HG03066 (cell line): ENCODE results near the gene SKIDA1.

Experiments
- ATAC-seq: cut with Tn5 transposase; IDR thresholded peaks from one replicate; pipeline ENCODE4 v1.9.1; 2021; ENCODE audit warnings: low read depth; ENCODE audit not compliant: unreplicated experiment

Gene SKIDA1

DNA sequence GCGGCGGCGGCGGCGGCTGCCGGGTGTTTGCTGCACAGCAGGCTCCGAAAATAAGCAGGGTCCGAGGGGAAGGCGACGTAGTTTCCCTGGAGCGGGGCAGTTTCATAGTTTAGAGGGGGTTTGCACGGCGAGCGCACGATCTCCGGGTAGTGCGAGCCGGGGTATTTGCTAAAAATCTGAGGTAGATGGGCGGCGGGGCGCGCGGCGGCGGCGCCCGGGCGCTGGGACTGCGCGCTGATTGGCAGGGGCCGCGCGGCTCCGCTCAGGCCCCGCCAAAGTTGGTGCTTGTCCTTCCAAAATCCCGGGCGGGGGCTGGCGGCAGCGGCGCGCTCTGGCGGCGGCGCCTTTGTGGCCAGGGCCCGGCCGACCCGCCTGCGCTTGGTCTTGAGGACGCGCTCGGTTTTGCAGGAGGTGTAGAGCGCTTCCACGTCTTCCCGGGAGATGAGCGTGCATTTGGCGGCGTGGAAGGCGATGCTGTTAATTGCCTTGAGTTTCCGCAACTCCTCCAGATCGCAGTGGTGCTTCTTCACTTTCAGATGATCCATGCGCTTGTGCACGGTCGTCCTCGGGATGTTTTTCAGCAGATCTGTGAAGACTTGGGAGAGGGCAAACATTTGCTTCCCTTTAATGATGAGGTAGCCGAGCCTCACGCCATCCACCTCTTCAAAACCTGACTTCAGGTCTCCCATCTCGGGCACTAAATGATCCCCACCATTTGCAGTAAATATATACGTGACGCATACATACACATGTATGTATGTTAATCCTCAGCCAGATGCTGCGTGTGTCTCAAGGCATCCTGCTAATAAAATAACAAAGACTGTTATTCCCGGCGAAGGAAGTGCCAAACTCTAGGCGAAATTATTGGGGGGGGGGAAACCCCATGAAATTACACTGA, 8.1 kb downstream of the SKIDA1 start:
- ATAC-seq, result peak; percentile 60

DNA sequence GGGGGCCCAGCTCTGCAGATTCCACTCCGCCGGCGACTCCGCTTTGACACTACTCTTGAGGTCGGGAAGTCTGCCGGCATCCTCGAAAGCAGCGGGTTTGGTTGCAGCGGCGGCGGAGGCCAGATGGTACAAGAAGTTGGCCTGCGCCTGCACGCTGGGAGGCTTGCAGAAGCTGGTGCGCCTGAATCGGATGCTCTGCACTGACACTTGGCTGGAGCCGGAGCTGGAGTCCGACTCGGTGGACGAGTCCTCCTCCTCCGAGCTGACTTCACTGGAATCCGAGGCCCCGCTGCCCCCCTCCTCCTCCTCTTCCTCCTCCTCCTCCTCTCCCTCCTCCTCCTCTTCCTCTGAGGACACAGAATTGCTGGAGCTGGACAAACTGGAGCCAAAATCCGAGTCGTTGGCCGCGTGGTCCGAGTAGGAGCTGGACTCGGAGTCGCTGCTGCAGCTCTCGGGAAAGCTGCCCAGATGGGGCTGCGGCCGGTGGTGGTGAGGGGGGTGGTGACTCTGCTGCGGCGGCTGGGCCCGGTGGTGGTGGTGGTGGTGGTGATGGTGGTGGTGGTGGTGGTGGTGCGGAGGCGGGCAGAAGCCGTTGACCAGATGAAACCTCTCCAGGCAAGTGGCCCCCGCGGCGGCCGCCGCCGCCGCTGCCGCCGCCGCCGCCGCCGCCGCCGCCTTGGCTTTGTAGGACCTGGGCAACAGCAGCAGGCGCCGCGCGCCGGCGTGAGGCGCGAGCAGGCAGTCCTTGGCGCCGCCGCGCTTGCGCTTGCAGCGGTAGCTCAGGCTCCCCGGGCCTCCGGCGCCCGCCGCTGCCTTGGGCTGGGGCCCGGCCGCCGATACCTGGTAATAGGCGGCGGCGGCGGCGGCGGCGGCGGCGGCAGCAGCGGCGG, 9.0 kb downstream of the SKIDA1 start:
- ATAC-seq, result peak; percentile 57

DNA sequence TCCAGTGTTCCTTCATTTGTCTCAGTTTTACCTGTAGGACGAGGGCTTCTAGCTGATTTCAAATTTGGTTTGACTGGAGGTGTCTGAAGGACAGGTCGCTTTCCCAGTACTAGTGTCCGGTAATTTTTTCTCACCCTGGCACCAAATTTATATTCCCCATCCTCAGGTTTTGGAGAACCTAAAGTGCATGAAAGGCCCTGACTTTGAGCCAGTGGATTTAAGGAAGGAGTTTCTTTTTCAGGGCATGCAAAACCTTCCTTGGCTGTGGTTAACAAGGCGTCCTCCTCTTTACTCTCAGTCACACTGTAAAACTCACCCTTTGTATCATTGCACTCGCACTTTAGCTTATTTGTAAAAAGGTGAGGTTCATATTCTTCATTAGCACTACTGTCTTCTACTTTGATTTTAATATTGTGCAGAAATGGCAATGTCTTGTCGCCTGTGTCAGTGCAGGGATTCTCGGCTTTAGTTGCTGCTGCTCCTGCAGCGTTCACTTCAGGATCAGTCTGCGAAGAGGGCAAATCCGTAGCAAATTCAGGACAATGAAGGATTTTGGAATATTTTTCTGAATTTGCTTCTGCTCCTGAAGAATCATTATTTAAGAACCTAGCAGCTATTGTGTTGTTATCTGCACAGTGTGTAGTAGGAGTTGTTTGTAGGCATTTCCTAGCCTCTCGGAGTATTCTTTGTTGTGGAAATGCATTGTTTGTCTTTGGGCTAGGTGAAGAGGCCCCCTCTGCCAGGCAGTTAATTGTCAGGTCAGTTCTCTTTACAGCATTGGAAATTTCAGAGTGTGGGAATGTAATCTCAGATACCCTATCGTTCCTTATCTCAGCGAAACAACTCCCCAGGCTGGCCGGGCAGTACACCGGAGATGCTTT, 9.9 kb downstream of the SKIDA1 start:
- ATAC-seq, result no peak

DNA sequence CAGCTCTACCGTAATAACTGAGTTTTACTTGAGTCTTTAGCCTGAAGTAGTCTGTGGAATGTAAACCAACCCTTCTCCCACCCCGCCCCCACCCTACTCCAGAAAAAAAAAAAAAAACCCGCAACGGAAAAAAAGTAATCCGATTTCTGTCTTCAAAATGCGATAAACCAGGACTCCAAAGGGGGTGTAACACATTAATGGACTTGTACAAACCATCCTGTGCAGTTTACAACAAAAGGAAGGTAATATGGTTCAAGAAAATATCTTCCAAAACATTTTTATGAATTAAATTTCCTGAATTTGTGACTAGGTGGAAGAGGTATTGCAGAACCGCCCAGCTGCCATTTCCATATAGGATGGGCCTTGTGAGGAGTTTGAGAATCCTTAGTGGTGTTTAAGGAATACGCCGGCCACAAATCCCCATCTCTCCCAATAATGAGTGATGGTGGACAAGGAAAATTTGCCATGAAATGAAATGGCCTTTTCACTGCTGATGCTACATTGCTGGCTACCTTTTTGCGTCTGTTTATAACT, 10.6 kb downstream of the SKIDA1 start:
- ATAC-seq, result no peak

DNA sequence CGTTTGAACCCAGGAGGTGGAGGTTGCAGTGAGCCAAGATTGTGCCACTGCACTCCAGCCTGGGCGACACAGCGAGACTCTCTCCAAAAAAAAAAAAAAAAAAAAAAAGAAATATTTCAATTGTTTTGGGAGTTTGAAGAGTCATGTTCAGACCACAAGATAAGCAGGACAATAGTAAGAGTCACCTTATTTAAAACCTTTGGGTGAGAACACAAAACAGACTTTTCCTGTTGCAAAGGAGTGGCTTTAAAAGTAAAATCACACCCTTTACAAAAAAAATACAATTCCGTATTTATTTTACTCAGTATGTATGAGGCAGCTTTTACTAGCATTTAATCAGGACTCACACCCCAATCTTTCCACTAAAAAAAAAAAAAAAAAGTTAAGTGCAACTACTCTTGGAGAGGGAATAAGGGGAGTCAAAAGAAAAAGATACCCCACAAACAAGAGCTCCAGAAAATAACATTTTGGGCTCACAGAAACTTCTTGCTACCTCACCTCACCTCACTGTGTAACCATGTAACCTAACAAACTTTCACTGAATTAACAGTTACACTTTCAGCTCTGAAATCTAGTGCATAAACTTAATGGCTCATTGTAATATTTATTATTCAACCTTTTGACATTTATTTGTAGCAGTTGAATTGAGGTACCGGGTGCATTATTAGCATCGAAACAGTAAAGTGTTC, 11.2 kb downstream of the SKIDA1 start:
- ATAC-seq, result no peak

DNA sequence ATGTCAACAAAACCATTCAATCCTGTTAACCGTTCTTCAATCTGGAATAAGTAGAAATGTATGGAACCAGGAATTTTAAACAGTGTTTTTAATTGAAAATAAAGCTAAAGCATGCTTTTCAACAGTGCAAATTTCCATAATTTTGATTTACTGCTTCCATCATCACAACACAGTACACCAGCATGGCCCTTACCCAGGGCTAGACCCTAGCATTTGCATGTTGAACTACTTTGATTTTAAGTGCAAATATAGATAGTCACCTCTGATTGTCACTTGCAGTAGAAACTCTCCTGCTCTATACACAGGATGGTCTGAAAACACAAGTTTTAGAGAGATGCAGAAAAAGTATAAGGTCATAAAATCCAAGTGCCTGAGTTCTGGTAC, 12.1 kb downstream of the SKIDA1 start:
- ATAC-seq, result no peak

DNA sequence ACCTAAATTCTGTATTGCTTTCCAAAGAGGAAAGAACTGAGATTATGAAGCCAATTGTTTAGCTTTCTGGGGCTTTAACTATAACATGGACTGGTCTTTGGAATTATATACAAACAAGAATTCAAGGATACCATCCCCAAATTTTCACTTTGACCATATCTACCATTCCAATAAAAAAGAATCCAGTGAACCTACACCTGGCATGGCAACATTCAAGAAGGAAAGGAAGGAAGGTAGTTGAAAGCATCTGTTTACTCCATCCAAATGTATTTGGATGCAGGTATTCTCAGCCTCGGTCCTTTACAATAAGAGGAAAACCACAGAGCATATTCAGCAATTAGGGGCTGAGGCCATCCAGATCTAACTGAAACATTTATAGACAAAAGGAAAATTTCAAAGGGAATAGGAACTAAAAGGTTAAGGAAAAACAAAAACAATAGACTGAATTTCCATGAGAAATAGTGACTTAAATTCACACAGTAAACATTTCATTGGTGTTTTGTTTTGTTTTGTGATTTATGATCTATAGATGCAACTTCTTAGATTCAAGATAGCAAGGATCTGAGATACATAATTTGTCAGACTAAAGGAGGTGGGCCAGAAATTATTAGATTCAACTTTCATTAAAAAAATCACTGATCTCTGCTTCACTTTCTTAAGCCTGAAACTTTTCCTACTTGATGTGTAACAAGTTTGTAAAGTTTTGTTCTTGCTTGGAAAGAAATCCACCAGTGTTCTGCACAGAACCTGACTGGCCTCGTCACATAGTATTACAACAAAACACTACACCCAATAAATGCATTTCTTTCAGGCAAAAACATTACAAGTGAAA, 12.7 kb downstream of the SKIDA1 start:
- no peak for ATAC-seq

DNA sequence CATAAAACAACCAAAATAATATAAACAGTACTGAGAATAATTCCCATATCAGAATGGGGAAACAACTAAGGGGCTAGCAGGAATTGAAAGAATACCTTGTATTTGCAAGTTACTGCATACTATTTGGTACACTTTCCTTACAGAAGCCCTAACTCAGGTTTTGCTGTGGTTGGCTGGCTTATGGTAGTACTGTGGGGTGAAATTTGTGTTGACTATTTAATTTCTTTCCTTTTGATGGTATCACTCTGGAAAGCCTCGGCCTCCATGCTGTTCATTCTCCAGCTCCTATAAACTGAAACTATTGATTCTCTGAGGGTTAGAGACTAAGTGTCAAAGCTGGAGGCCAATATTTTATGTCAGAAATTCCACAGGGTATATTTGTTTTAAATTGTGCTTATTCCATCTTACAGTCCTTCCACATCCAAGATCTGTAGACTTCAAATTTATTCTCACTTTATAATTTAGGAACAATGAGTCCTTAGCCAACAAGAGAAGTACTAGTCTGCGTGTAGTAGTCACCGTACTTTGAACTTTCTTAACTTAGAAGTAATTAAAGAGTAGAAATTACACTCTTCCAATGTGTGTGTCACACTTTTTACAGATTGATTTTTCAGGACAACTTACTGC, 13.4 kb downstream of the SKIDA1 start:
- ATAC-seq, result no peak

DNA sequence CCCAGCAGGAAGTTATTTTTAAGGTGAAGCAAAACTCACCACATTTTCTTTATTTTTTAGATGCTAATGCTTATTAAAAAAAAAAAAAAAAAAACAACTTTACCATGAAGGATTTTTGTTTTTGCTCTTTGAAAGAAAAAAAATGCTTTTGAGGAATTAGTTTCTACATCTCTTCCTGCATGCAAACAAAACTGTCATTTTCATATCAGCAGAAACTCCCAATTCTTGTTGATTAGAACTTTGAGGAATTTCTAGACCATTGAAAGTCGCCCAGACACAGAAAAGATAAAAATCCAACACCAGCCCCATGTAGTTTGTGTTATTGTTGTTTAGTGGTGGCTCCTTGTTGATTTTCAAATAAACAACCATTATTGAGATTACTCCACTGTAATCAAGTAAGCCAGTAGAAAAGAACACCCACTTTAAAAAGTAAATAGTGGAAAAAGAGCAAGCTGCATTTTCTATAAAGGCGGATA, 14.3 kb downstream of the SKIDA1 start:
- ATAC-seq, result no peak

DNA sequence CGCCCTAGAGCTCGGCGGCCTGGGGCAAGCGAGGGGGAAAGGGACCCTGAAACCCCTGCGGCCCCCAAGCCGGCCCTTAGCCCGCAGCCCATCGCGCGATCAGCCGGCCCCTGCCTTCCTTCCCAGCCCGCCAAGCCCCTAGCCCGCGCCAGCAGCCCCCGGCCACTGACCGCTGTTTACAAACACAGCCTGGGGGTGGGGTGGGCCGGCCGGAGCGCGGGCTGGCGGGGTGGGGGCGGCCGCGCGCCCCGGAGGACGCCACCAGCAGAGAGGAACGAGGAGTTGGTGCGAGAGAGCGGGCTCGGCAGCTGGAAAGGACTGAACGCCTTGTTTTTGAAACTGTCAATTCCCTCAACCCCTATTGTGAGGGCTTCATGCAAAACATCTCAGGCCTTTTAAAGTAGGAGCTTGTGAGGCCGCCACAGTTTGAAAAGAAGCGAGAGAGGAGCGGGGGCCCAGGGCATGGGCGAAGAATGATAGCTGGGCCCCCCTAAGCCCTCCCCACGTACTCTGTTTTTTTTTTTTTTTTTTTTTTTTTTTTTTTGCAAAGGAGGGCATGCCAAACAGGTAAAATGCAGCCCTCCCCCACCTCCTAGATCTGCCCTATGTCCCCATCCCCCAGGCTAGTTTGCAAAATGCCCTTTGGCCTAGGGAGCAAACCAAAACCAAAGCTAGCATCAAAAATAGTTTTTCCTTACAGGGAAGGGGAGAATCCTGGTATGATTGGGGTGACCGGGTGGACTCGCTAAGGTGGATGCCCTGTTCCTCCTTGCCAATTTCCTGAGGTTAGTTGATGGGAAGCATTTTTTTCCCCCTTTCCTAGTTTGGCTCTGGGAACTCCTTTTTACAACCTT, 15.0 kb downstream of the SKIDA1 start:
- ATAC-seq, result no peak

DNA sequence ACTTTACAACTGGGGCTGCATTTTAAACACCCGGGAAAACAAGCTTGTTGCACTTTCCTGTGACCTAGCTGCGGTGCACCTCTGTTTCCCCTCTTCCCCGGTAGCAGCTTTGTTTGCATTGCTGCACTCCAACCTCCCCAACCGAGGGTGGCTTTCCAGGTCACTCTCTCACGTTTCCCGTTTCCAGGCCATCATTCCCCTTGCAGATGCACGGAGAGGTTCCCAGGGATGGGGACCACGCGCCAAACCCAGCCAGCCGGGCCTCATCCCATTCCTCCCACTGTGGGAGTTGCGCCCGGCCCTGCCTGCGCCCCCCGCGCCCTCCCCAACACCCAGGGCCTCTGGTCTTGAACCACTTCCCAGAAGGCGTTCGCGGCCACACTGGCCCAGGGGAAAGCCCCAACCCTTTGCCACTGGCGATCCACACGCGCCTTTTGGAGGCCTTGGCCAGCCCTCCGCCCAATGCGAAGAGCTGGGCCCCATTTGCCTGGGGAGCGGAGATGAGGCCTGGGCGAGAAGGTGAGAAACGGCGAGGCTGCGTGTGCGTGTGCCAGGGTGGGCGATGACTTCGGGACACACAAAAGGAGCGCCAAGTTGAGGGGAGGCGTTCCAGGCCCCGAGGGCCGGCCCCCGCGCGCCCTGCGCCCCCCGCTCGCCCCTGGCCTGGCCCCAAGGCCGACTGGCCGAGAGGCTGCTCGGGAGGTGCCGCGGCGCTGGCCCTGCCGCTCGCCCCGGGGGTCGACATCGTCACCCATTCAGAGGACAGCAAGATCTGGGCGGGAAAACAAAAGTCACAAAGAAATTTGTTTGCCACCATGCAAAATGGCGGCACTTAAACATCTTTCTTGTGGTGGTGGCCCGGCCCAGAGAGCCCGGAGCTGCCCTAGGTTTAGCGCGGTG, 15.9 kb downstream of the SKIDA1 start:
- ATAC-seq, result no peak

DNA sequence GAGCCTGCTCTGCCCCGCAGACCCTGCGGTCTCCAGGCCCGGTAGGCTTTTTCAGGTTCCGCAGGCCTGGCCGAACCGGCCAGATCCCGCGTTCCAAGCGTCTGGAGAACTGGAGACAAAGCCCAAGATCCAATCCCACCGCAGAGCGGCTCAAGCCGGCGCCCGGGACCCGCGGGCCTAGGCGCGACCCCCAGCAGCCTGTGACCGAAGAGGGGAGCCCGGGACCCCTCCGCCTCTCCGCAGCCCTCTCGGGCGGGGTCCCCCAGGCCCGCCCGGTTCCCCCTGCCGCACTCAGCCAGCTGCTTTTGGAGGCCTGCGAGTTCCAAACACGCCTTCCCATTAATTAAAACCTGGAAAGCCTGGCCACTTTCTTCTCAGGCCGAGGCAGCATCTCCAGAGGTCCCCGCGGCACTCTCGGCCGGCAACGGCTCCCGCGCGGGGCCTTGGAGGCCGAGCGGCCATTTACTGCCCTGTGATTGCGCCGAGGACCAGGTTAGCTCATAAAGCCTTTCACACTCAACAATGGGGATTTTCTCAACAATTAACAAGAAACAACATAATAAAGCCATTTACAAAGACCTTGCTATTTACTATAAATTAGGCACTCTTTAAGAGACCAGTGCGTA, 16.7 kb downstream of the SKIDA1 start:
- no peak for ATAC-seq

DNA sequence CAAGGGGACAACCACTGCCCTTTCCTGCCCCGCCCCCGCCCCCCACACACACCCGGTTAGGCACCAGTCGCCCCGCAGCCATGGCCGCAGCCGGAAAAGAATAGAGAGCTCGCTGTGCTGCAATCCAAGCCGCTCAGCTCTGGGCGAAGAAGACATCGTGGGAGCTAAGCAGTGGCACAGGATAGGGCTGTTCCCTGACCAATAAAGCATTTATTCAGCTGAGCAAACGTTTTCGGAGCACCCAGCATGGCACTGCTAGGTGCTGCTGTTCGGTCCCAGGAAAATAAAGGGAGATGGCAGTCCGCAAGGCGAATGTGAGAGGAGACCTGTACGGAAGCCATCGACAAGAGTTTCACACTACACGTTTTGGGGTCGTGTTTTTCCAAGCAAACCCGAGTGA, 18.3 kb downstream of the SKIDA1 start:
- no peak for ATAC-seq

DNA sequence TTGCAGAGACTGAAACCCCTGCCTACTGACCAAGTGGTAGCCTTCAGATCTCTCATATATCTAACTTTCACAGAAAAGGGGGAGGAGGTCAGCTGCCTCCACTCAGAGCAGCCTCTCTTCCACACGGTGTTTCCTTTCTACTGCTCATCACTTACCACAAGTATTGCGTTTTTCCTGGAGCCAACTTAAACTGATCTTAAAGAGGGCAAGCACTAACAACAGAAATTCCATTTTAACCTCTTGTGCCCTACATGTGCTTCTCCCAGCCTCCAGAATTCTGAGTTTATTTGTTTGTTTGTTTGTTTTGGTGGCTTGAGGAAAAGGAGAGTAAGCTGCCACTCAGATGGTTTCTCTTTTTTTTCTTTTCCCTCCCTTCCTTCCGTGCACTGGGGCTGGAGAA, 19.1 kb downstream of the SKIDA1 start:
- no peak for ATAC-seq

DNA sequence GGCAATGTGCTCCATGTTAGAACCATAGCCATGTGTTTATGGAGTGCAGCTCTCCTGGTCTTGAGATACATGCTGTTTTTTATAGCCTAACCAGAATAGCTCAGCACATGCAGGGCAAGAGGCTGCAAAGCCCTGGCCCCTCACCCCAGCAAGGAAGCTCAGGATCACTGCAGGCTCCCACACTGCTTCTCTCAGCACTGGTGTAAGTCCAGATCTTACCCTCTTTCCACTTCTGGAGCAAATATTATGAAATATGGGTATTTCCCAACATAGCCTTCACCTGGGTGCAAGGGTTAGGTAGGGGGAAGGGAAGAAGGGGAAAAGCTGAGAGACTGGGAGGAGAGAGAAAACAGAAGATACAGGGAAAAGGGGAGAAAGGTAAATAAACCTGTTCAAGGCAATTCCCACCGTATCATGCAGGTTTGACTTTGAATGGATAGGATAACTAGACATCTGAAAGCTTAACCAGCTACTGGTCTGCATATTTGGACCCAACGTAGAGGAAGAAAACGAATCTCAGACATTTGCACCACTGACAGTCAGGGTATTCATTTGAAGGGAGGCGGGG, 19.7 kb downstream of the SKIDA1 start:
- no peak for ATAC-seq

DNA sequence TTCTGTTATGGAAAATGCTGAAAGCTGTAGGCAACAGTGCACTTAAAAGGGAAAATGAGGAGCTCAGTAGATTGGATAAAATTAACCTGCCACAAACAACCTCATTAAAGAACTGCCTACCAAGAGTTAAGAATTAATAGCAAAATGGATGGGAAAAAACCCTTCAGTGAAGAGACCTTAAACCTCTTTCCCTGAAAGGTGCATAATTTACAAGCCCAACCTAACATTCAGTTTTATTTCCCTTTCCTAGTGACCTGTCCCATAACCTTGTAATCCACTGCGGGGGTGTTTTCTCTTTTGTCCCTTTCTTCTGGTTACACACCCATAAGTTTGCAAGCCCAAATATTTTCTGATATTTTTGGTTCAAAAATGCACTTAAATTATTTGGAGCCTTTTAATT, 21.9 kb downstream of the SKIDA1 start:
- ATAC-seq, result no peak
